Measurements from ENCODE around the gene SLC6A12. TPM values are rescaled to one million over a fixed set of nuclear protein-coding genes. Genes with fewer than 3 reads are reported as not detected.
A peak's percentile ranks its signal among the peaks of the same experiment; 100 is the strongest.
"Not testable (repeated sequence)": the region's sequence is repeated elsewhere in the genome, so short reads cannot be mapped to it uniquely, and the experiment has no call there.

Gene SLC6A12
- total RNA-seq, 1 donor from 2014 or later: 0.51 TPM

DNA sequence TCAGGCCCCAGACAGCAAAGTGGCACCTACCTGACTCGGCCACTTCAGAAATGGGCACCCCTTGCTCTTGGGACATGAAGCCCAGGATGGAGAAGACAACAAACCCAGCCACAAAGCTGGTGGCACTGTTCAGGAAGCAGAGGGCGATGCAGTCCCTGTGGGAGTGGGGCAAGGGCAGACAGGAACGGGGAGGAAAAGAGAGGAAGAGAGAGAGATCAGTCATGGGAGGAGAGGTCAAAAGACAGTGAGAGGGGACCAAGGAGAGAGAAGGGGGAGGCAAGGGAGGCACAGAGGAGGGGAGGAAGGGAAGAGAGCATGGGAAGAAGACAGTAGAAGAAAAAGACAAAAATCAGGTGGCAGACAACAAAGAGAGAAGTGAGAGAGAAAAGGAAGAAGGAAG, 16.6 kb downstream of the SLC6A12 start:
- DNase-seq: no peak

DNA sequence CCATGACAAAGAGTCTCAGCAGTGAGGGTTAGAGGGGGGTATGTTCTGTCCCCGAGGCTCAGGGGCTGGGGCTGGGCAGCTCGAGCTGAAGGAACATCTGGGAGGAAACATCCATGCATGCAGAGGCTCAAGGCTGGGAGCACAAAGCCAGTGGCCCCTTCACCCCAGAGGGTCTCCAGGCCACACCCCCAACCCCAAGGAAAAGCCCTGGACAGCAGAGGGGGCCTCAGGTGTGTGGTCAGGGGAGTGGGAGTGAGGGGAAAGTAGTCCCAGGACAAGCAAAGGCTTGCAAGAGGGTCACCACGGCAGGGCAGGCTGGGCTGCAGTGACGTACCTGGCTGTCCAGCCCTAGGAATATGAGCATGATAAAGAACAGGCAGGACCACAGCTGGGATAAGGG, 17.5 kb downstream of the SLC6A12 start:
- DNase-seq: no peak

DNA sequence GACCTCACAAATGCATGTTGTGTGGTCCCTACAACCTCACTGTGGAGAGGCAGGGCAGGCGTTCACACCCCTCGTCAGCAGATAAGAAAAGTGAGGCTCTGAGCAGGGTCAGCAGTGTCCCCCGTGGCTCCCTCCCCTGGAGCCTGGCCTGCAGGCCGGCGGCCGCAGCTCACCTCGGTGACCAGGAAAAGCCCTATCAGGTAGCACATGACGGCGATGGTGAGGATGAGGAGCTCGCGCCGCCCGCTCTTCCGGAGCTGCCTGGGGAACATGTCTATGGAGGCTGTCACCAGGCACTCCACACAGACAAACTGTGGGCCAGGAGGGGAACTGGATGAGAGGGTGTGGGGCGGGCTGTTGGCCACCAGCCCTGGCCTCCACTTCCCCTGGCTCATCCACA, 18.0 kb downstream of the SLC6A12 start:
- no peak for DNase-seq

DNA sequence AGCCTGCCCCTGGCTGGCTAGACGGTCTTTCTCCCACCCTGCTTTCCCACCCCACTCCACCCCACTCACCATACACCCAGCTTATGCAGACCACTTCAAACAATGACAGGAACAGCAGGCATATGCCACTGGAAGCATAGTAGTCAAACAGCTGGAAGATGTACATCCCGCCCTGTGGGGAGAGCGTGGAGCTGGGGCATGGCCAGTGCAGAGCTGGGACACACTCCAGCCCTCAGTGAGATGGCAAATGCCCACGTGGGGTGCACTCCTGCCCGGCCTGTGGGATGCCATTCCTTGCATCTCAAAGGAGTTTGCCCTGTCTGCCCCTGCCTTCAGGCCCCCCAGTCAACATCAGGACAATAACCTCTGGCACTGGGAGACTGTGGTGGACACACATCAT, 18.8 kb downstream of the SLC6A12 start:
- no peak for DNase-seq

DNA sequence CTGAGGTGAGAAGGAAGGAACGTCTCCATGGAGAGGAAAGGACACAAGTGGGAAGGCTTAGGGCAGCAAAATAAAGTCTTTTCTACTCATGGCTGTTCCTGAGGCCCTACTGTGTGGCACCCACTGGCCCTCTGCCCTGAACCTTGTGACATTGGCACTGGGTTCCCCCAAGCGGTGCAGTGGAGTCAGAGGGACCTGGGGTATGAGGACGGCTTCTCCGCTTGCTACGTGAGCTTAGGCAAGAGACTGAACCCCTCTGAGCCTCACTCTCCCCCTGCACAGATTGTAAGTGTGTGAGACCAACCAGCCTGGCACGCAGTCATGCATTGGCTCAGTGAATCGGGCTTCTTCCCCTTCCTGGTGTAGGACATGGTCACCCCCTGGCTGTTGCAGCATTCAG, 19.7 kb downstream of the SLC6A12 start:
- no peak for DNase-seq

DNA sequence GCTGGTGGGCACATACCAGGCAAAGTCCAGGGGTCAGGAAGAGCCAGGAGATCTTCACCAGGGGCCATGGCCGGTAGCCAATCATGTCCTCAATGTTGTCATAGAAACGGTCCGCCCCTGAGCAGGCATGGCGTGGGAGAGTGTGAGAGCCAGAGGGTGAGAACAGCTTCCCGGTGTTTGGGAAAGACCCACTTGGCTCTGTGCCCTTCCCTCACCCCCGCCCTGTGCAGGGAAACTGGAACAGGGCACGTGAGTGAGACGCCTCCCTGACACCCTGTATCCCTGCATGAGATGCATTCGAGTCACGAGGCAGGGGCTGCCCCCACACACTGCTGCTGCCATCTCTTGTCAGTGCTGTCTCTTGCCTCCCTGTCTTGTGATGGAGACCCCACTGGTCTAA, 20.7 kb downstream of the SLC6A12 start:
- no peak for DNase-seq

DNA sequence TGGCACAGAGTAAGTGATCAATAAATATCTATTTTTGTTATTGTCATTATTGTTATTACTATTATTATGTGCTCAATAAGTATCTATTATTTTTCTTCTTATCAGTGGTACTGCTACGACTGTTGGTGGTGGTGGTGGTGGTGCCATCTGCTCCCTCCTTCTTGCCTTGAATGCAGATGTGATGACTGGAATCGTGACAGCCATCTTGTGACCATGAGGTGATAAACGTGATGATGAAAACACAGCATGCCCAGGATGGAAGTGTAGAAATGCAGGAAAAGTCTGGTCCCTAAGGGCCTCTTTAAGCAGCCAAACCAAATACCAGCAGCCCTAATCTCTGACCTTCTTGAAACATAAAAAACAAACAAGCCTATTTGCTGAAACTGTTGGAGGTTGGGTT, 22.4 kb downstream of the SLC6A12 start:
- DNase-seq: no peak

DNA sequence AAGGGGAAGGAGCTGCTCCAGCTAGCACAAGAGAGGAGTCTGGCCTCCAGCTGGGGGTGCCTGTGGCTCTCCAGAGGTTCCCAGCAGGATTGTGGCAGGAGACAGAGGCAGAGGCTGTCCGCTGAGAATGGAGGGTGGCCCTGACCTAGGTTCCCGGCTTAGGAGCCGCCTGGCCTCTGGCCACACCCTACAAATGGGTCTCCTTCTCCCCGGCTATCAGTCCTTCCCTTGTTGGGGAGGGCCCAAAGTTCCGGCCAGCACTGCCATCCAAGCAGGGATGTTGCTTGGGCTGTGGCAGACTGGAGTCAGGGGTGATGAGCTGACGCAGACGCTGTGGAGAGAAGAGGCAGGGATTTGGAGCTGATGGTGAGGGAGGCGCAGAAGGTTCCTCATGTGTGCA, 23.1 kb downstream of the SLC6A12 start:
- no peak for DNase-seq

DNA sequence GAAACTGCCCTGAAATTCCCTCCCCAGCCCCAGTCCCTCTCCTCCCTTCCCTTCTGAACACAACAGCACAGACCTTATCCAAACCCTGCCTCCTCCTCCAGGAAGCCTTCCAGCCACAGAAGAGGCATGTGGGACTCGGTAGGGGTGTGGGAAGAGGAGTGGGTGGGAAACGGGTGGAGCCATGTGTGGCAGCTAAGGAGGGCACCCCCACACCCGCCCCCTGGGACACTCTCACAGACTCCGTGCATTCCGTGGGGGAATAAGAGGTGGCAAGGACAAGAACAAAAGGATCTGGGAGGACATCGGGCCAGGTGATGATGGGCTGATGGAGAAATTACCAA, 24.4 kb downstream of the SLC6A12 start:
- no peak for DNase-seq

DNA sequence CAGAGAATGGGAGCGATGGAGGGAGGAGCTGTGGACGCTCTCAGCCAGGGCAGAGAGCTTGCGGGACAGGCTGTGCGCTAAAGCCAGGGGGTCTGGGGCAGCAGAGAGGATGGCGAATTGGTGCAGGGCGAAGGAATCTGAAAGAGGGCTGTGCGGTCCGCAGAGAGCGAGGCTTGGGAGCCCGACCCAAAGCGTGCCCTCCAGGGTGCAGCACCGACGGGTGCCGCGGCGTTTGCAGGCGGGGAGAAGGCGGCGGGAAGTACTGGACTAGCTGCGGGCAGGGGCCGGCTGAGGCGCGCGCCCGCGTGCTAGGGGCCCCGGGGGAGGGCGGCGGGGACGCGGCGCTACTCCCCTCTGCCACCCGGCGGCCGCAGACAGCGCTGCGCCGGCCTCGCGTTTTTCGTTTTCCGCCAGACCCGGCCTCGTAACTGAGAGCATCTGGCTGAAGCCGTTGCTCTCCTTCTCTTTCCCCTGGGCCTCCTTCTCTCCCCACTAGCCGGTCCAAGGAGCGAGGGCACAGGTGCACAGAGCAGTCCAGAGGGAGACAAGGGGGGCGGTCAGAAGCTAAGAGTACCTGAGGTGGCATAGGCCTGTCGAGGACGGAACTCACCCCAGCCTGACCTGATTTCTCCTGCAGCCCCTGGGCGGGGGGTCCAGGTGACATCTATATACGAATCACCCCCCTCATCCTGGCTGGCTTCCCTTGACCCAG, 24.9 kb downstream of the SLC6A12 start:
- peak; percentile 80 for DNase-seq

DNA sequence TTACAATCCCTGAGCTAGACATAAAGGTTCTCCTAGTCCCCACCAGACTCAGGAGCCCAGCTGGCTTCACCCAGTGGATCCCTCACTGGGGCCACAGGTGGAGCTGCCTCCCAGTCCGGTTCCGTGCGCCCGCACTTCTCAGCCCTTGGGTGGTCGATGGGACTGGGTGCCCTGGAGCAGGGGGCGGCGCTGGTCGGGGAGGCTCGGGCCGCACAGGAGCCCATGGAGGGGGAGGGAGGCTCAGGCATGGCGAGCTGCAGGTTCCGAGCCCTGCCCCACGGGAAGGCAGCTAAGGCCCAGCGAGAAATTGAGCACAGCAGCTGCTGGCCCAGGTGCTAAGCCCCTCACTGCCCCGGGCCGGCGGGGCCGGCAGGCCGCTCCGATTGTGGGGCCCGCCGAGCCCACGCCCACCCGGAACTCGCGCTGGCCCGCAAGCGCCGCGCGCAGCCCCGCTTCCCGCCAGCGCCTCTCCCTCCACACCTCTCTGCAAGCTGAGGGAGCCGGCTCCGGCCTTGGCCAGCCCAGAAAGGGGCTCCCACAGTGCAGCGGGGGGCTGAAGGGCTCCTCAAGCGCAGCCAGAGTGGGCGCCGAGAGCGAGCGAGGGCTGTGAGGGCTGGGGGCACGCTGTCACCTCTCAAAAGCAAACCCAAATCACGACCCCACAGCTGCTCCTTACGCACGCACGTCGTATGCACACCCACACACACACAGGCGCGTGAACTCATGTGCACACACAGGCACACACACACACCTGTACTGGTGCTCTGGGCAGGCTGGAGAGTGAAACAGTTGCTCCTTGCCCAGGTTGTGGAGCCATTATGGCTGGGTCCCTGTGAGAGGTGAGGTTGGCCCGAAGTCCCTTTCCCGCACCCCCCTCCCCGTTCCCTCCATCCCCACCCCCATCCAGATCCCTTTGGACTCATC, 25.7 kb downstream of the SLC6A12 start:
- DNase-seq: not testable (repeated sequence)

DNA sequence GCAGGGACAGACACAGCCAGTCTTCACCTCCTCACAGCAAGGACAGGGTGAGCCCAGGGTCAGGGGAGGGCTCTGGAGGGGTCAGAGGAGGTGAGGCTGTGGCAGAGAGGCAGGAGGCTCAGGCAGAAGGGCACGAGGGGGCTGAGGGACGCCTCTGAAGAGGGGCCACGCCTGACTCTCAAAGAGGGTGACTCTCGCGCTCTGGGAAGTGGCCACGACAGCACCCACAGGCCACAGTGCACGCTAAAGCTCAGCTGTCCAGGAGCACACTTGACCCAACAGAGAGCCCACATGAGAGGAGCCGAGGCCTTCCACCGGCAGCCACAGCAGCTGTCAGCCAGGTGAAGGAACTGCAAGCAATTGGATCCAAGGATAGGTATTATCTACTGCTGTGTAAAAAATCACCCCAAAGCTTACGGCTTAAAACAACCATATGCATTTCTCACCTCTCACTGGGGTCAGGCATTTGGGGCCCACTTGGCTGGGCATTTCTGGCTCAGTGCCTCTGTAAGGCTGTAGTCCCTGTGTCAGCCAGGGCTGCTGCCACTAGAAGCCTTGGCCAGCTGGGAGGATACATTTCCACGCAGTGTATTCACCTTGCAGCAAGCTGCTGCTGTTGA, 27.8 kb downstream of the SLC6A12 start:
- DNase-seq: no peak

DNA sequence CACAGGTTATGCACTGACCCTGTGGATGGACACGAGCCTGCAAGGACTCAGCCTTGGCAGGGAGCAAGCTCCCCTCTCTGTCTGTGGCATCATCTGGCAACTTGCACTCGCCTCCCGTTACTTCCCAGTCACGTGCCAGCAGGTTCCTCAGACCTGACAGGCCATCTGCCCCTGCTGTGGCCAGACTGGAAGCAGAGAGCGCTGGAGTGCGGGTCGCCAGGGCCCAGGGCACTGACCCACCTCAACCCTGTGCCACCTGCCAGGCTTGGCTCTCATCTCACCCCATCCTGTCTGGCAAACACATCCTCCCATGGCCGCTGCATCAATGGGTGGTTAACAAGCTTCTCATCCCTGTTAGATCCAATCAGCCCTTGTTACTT, 28.4 kb downstream of the SLC6A12 start:
- DNase-seq: no peak

DNA sequence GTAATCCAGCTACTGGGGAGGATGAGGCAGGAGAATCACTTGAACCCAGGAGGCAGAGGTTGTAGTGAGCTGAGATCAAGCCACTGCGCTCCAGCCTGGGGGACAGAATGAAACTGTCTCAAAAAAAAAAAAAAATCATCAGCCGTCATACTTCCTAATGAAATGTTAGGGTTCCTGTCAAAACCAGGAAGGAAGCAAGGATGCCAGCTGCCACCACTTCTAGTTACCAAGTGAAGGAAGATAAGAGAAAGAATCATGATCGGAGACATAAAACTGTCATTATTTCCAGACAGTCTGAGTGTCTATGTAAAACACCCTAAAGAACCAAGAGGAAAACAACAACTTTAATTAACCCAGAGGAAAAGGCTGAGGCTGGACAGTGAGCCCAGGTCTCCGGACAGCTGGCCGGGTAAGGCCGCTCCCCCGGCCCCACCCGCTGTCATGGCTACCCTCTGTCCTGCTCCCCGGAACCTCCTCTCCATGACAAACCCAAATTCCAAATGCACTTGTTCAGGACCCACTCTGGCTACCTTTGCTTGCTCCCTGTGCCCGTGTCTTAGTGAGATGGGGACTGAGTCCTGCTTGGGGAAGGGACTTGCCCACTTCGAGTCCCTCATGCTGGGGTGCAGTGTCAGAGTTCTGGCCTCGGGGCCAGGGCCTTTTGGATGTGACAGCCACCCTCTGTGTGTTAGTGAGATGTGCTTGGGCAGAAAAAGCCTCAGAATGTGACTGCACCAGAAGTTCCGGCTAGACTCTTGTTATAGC, 29.0 kb downstream of the SLC6A12 start:
- no peak for DNase-seq

DNA sequence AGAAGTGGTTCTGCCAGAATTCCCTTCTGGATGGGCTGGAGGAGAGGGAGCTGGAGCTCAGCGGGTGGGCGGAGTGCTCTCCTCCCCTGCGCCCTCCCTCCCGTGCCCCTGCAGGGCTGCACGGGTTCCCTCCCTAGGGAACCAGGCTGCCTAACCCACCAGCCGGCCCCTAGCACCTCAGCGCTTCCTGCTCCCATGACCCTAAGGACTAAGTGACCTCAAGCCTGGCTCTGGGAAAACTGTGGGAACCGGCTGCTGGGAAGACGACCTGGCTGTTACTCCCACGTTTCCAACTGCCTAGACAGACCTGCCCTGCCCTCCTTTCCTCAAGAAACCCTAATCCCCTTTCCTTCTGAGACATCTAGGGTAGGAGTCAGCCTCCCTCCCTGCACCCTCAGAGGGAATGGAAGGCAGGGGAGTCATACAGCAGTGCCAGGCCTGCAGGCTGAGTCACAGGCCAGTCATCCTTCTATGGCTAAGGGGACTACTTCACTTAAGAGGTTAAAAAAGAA, 31.5 kb downstream of the SLC6A12 start:
- no peak for DNase-seq

DNA sequence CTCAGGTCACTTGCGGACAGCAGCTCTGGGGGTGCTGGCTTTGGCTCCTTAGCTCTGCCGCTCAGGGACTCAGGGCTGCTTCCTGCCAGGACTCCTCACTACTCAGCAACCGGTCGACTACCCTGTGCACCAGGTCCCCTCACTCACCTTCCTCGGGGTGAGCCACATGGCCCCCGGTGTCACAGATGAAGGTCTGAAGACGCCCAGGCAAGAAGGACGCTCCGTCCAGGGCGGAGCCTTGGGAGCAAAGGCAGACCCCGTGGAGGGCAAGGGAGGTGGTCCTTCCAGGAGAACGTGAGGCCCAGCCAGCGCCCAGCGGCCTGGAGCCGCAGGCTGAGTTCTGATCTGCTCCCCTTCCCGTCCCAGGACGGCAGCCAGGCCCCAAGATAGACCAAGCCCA, 32.0 kb downstream of the SLC6A12 start:
- no peak for DNase-seq

DNA sequence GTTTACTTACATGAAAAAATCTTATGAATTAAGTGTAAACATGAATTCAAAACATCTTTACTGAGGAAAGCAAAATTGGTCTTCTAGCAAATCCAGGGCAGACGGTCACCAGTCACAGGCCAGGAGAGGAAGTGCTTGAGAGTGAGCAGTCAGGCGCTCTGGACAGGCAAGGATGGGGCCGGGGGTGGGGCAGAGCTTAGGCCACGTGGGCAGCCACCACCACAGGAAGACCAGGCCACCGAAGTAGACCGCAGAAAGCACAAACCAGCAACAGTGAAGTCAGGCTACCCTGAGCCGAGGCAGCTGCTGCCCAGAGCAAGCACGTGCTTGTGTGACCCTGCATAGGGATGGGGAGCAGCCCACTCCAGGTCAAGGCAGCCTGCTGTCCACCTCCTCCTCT, 33.5 kb downstream of the SLC6A12 start:
- DNase-seq: no peak

DNA sequence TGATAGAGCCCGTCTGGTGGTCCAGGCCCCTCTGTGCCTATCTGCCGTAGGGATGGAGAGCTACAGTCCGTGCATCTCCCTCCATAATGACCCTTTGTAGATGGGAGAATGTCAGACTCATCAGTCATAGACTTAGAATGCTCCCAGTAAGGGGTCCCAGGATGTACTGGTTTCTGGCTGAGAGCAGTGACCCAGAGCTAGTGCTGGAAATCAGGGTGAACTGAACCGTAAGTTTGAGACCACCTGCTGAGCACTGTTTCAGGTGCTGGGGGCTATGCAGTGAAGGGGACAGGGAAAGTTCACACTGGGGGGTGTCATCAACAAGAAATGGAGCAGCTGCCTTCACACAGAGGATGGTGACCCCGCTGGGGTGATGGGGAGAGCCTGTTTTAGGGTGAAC, 34.1 kb downstream of the SLC6A12 start:
- no peak for DNase-seq

DNA sequence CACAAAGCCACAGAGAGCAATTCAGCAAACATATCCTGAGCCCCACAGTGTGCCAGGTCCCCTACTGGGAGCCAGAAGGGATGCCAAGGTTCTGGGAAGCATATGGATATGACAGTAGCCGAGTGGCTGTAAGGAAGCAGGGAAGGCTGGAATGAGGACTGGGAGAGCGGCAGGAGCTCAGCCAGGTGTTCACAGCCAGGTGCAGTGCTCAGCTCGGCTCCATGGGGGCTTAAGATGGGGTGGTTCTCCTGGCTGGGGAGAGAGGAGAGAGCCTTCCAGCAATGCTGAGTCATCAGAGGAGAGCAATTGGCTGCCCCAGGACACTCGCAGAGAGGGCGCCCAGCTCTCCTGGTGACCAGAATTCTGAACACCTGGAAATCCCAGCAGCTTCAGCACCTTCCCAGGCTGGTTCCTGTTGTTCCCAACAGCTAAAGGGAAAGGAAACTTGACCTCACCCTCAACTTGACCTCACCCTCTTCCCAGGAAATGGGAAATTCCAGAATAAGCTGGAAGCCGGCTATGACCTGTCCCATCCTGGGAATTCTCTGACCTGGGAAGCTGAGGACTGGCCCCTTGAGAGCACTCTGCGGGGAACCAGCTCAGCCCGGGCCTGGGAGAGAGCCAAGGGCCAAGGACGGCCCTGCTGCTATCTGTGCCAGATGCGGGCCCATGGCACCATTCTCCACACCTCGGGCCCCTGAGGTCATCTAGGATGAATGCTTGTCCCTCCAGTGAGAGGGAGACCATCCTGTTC, 34.6 kb downstream of the SLC6A12 start:
- no peak for DNase-seq

DNA sequence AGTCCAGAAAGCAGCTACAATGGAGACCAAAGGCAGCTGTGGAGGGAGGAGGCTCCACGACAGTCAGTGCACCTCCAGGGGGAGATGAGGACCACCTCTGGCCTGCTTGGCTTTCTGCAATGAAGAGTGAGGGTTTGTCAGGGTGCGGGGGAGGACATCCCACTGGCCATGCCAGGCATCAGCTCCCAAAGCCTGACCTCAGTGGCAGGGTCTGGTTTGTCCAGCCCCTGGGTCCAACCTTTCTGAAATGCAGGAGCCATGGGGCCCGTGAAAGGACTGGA, 35.2 kb downstream of the SLC6A12 start:
- no peak for DNase-seq

DNA sequence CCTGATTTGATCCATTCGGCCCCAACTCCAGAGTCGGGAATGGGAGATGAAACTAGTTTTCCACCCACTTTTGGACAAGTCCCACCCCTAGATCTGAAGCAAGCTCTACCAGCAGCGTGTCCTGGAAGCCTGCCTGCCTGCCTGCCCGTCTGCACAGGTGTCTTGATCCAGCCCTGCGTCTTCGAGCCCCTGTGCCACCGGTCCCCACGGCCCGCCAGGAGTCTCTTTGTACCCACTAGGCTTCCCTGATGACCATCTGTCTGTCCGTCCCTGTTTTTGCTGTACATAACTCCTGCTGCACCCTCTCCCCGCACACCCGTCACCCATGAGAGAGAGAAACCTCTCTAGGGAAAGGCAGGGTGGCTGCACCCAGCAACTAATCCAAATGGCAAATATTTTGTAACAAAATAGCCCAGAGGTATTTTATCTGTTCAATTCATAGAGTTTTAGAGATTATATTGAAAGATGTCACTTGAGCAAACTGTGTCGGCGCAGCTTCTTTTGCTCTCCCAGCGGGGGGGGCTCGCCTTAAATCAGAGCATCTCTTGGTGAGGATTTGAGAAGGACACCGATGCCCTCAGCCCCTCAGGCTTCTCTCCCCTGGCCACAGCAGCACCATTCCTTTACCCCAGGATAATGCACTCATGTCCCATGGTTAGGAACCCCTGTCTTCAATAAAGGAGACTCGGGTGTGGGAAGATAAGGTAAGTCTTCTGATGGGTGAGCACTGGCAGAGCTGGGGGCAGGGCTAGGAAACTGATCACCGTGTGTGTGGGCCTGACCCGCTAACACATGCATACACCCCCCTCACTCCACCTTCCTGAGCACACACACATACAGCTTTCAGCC, 35.8 kb downstream of the SLC6A12 start:
- no peak for DNase-seq

Data from tongue (tissue), 2 donors.